ENCODE data around the gene GANAB. TPM values are rescaled to one million over a fixed set of nuclear protein-coding genes. Genes with fewer than 3 reads are reported as not detected.

The GANAB gene
- total RNA-seq, 3 donors from 2014 or later (not counting 1 experiment from before 2014, with no cell fraction given): 236 to 275 (median 246) TPM

DNA sequence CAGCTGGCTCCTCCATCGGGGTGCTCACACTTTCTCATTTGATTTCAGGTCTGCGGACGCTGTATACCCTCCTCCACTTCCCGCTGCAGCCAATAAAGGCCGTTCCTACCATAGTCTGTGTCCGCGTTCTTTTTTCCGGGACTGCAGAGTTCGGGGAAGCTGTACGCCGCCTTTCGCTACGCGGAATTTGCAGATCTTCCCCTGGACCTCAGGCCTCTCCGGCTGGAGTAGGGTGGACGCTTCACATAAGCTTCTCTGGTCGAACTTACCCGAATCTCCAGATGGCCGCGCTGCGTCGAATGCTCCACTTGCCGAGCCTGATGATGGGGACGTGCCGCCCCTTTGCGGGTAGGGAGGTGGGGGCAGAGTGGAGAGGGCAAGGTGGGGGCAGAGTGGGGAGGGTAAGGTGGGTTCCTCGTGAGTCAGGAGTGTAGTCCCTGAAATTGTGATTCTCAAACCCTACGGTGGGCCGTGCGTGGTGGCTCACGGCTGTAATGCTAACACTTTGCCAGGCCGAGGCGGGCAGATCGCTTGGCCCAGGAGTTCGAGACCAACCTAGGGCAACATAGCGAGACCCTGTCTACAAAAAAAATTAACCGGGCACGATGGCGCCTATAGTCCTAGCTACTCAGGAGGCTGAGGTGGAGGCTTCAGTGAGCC lies 19.3 kb upstream of the GANAB start:
- no peaks in the 10 kb centered on the region for H3K27me3 ChIP-seq (ENCODE audit: control insufficient read depth, insufficient read depth, low read length)
- peak overlapping the region; percentile 80 for H3K27ac ChIP-seq (ENCODE audit: low read length)
- peaks cover 32% of the 10 kb centered on the region for H3K4me1 ChIP-seq (ENCODE audit: control insufficient read depth, insufficient read depth, low read length)
- peak overlapping the region; percentile 87 for H3K4me3 ChIP-seq (ENCODE audit: low read length)
- TF ChIP-seq, protein P1, sequence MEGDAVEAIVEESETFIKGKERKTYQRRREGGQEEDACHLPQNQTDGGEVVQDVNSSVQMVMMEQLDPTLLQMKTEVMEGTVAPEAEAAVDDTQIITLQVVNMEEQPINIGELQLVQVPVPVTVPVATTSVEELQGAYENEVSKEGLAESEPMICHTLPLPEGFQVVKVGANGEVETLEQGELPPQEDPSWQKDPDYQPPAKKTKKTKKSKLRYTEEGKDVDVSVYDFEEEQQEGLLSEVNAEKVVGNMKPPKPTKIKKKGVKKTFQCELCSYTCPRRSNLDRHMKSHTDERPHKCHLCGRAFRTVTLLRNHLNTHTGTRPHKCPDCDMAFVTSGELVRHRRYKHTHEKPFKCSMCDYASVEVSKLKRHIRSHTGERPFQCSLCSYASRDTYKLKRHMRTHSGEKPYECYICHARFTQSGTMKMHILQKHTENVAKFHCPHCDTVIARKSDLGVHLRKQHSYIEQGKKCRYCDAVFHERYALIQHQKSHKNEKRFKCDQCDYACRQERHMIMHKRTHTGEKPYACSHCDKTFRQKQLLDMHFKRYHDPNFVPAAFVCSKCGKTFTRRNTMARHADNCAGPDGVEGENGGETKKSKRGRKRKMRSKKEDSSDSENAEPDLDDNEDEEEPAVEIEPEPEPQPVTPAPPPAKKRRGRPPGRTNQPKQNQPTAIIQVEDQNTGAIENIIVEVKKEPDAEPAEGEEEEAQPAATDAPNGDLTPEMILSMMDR (IDR thresholded peaks at IDR 0.05): no peak
- Mint-ChIP-seq H3K9me3 (no peaks in the 10 kb centered on the region), H3K27ac (peak overlapping the region; percentile 87 to 95), H3K27me3 (ENCODE audit: low read depth in 2 of 2) (no peaks in the 10 kb centered on the region), H3K4me3 (peak overlapping the region; percentile 96), H3K4me1 (peaks cover 9 to 32% of the 10 kb centered on the region in 2 donors), H3K36me3 (no peaks in the 10 kb centered on the region)
- peak; percentile 30 to 53 (median 42) for ATAC-seq
- peak; percentile 51 to 75 for DNase-seq
- WGBS (ENCODE audit: insufficient coverage): 9% methylated on average over 39 of the region's 39 CpGs
- peaks cover 14% of the 10 kb centered on the region for H3K36me3 ChIP-seq (ENCODE audit: control insufficient read depth, insufficient read depth, low read length)
- intact Hi-C loops (cut with micrococcal nuclease): loop anchor here (2.0 to 5.0 kb wide), 4 partner anchors 19 to 75 kb away; partner anchors contain the start of genes EML3, GANAB, HNRNPUL2 and ROM1
- H3K9me3 ChIP-seq (ENCODE audit: control insufficient read depth, insufficient read depth, low read length): no peaks in the 10 kb centered on the region

DNA sequence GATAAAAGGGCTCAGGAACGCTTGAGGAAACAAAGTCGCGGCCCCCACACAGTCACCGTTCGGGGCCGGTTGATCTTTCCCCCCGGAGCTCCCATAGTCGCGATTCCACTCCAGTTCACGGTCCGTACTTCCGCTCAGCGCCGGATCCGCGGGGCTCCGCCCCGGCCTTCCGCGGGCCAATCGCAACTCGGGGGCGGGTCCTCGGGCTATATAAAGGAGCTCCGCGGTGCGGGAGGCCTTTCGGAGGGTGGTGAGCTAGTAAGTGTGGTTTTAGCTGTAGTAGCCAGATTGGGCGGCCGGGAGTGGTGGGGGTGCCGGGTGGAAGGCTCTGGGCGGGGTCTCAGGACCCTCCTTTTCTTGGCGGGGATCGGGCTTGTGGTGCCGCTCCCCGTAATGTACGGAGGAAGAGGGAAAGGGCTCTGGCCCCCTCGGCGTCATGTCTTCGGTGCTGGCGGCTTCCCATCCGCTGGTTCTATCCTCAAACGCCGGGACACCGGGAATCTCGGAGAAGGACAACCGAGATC lies 18.7 kb upstream of the GANAB start, which contains the start of the genes C11orf98 and CSKMT:
TSS of gene C11orf98 (minus strand) at position 136 of the 524 bp plus-strand sequence. CDS start at position 95, 41 bp downstream.
TSS of gene CSKMT (plus strand) at position 238 of the 524 bp plus-strand sequence. CDS start 568 bp downstream, outside the sequence.
- under 1% methylated on average over 46 of the region's 47 CpGs for WGBS (ENCODE audit: insufficient coverage)
- Histone ChIP-seq H3K27ac (ENCODE audit: low read length) (peak within 1 kb of the TSS; percentile 80), H3K36me3 (ENCODE audit: control insufficient read depth, insufficient read depth, low read length) (peaks cover 14% of the 10 kb centered on the region), H3K27me3 (ENCODE audit: control insufficient read depth, insufficient read depth, low read length) (no peaks in the 10 kb centered on the region), H3K4me3 (ENCODE audit: low read length) (peak within 1 kb of the TSS; percentile 87), H3K9me3 (ENCODE audit: control insufficient read depth, insufficient read depth, low read length) (no peaks in the 10 kb centered on the region), H3K4me1 (ENCODE audit: control insufficient read depth, insufficient read depth, low read length) (peaks cover 28% of the 10 kb centered on the region)
- no peaks in the 10 kb centered on the region for H3K36me3 Mint-ChIP-seq
- TF ChIP-seq, protein P1 (IDR thresholded peaks at IDR 0.05): no peak
- ATAC-seq: peak; percentile 92 to 97 (median 95)
- peaks cover 6 to 29% of the 10 kb centered on the region in 2 donors for H3K4me1 Mint-ChIP-seq
- H3K27me3 Mint-ChIP-seq (ENCODE audit: low read depth in 2 of 2): no peaks in the 10 kb centered on the region
- H3K4me3 Mint-ChIP-seq: peak within 1 kb of the TSS; percentile 96
- DNase-seq: peak; percentile 96
- peak within 1 kb of the TSS; percentile 87 to 95 for H3K27ac Mint-ChIP-seq
- no peaks in the 10 kb centered on the region for H3K9me3 Mint-ChIP-seq
- intact Hi-C loops (cut with micrococcal nuclease): loop anchor here (2.0 to 5.0 kb wide), 4 partner anchors 18 to 74 kb away; partner anchors contain the start of genes EML3, GANAB, HNRNPUL2 and ROM1

DNA sequence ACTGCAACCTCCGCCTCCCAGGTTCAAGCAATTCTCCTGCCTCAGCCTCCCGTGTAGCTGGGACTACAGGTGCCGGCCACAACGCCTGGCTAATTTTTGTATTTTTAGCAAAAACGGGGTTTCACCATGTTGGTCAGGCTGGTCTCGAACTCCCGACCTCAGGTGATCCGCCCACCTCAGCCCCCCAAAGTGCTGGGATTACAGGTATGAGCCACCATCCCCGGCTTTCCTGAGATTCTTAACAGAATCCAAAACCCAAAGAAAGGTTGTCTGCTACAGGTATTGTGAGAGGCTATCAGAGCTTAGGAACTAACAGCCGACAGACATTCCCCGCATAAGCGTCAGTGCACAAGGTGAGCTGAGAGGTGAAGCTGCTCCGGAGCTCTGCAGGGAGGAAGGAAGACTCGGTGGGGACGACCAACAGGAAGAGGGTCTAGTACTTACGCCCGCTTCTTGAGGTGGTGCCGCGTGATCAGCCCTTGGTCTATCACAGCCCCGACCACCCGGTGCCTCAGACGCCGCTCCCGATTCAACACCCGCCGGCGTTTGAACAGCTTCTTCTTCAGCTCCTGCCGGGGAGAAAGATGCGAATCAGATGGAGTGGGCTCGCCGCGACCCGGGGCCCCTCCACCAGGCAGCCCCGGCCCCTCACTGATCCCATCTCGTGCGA lies 18.1 kb upstream of the GANAB start:
- ATAC-seq (peak; percentile 33 to 45 (median 35)), DNase-seq (peak in 1 of 2 donors; percentile 78)
- TF ChIP-seq, protein P1 (IDR thresholded peaks at IDR 0.05): no peak
- Mint-ChIP-seq H3K27me3 (ENCODE audit: low read depth in 2 of 2) (no peaks in the 10 kb centered on the region), H3K36me3 (no peaks in the 10 kb centered on the region), H3K4me1 (peaks cover 6 to 28% of the 10 kb centered on the region in 2 donors), H3K27ac (peak overlapping the region; percentile 87 to 95), H3K9me3 (no peaks in the 10 kb centered on the region), H3K4me3 (peak overlapping the region; percentile 96)
- intact Hi-C loops (cut with micrococcal nuclease): loop anchor here (1.0 to 5.0 kb wide), 5 partner anchors 15 to 74 kb away; partner anchors contain the start of genes EML3, GANAB, HNRNPUL2 and ROM1
- Histone ChIP-seq H3K4me3 (ENCODE audit: low read length) (peak overlapping the region; percentile 87), H3K27ac (ENCODE audit: low read length) (peak overlapping the region; percentile 80), H3K4me1 (ENCODE audit: control insufficient read depth, insufficient read depth, low read length) (peaks cover 28% of the 10 kb centered on the region), H3K36me3 (ENCODE audit: control insufficient read depth, insufficient read depth, low read length) (peaks cover 14% of the 10 kb centered on the region), H3K27me3 (ENCODE audit: control insufficient read depth, insufficient read depth, low read length) (no peaks in the 10 kb centered on the region), H3K9me3 (ENCODE audit: control insufficient read depth, insufficient read depth, low read length) (no peaks in the 10 kb centered on the region)
- WGBS (ENCODE audit: insufficient coverage): 2% methylated on average over 36 of the region's 36 CpGs
